ENCODE measurements around the gene MTG1. TPM values are rescaled to one million over a fixed set of nuclear protein-coding genes. Genes with fewer than 3 reads are reported as not detected.
"Not testable (repeated sequence)": the region's sequence is repeated elsewhere in the genome, so short reads cannot be mapped to it uniquely, and the experiment has no call there.

MTG1 gene
- total RNA-seq, 1 donor from 2014 or later = 65.2 TPM

DNA sequence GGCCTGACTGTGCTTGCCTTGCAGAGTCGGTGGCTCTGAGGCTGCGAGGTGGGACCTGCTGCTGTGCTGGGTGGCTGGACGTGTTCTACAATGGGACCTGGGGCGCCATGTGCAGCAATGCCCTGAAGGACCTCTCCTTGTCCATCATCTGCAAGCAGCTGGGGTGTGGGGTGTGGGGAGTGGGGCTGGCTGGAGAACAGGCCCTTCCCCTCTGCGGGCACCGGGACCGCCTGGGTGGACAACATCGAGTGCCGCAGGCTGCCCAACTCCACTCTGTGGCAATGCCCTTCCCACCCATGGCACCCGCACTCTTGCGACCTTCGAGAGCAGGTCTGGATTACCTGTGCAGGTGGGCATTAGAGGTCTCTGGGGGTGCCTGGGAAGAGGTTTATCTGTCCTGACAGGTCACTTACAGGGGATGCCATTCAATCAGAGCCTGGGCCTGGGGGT, 70.7 kb downstream of the MTG1 start:
- H3K4me3 Mint-ChIP-seq (ENCODE audit: unreplicated experiment) = no peak overlapping the region
- TF ChIP-seq, protein P1, sequence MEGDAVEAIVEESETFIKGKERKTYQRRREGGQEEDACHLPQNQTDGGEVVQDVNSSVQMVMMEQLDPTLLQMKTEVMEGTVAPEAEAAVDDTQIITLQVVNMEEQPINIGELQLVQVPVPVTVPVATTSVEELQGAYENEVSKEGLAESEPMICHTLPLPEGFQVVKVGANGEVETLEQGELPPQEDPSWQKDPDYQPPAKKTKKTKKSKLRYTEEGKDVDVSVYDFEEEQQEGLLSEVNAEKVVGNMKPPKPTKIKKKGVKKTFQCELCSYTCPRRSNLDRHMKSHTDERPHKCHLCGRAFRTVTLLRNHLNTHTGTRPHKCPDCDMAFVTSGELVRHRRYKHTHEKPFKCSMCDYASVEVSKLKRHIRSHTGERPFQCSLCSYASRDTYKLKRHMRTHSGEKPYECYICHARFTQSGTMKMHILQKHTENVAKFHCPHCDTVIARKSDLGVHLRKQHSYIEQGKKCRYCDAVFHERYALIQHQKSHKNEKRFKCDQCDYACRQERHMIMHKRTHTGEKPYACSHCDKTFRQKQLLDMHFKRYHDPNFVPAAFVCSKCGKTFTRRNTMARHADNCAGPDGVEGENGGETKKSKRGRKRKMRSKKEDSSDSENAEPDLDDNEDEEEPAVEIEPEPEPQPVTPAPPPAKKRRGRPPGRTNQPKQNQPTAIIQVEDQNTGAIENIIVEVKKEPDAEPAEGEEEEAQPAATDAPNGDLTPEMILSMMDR (IDR thresholded peaks at IDR 0.05) = no peak
- H3K9me3 Mint-ChIP-seq (ENCODE audit: unreplicated experiment) = peaks cover 13% of the 10 kb centered on the region
- no peaks in the 10 kb centered on the region for H3K4me1 Mint-ChIP-seq (ENCODE audit: unreplicated experiment)
- DNase-seq (ENCODE audit: extremely low spot score, unreplicated experiment) = peak; percentile 77
- H3K27ac Mint-ChIP-seq (ENCODE audit: unreplicated experiment) = no peak overlapping the region
- H3K27me3 Mint-ChIP-seq (ENCODE audit: unreplicated experiment) = no peaks in the 10 kb centered on the region
- peaks cover 14% of the 10 kb centered on the region for H3K36me3 Mint-ChIP-seq (ENCODE audit: unreplicated experiment)

DNA sequence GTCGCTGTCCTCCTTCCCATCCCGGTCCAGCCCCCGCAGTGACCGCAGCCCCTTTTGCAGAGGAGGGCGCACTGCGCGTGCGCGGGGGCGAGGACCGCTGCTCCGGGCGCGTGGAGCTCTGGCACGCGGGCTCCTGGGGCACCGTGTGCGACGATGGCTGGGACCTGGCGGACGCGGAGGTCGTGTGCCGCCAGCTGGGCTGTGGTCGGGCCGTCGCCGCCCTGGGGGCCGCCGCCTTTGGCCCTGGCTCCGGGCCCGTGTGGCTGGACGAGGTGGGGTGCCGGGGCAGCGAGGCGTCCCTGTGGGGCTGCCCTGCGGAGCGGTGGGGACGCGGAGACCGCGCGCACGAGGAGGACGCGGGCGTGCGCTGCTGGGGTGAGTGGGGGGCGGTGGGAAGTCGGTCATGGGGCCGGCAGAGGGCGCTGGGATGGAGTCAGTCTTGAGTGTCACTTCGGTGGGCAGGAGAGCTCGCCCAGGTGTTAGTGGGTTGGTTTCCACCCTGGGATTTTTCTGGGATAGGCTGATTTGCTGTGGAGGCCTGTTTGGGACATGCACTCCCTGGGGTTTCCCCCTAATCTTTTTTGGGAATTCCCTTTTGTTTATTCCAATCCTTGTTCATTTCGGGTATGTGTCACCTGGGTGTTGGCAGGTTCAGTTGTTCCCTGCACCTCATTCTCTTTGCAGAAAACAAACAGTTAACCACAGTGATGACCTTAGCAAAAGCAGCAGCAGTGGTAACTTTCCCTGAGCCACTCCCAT, 71.4 kb downstream of the MTG1 start:
- peaks cover 17% of the 10 kb centered on the region for H3K9me3 Mint-ChIP-seq (ENCODE audit: unreplicated experiment)
- DNase-seq (ENCODE audit: extremely low spot score, unreplicated experiment) = peak; percentile 82
- H3K27me3 Mint-ChIP-seq (ENCODE audit: unreplicated experiment) = no peaks in the 10 kb centered on the region
- H3K4me1 Mint-ChIP-seq (ENCODE audit: unreplicated experiment) = no peaks in the 10 kb centered on the region
- TF ChIP-seq, protein P1 (IDR thresholded peaks at IDR 0.05) = no peak
- peaks cover 16% of the 10 kb centered on the region for H3K36me3 Mint-ChIP-seq (ENCODE audit: unreplicated experiment)
- H3K27ac Mint-ChIP-seq (ENCODE audit: unreplicated experiment) = no peak overlapping the region
- H3K4me3 Mint-ChIP-seq (ENCODE audit: unreplicated experiment) = no peak overlapping the region

DNA sequence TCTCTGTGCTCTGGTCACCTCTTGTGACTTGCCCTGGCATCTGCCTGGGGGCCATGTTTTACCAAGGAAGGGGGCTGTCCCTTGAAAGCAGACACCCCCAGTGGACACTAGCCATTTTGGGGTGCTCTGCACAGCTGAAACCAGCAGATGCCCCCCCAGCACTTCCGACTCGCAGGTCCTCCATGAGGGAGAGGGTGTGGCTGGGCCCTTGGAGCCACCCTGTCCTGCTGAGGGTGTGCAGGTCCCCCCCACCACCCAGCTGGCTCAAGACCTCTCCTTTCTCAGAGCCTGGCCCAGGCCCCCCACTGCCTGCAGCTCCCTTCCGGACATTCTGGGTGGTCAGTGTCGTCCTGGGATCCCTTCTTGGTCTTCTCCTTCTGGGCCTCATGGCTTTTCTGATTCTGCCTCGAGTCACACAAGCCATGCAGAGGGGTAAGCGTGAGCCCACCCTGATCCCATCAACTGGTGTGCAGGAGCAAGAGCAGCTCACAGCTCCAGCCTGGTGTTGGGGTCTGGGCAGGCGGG, 72.1 kb downstream of the MTG1 start:
- H3K4me1 Mint-ChIP-seq (ENCODE audit: unreplicated experiment) = no peaks in the 10 kb centered on the region
- no peak overlapping the region for H3K27ac Mint-ChIP-seq (ENCODE audit: unreplicated experiment)
- peaks cover 16% of the 10 kb centered on the region for H3K36me3 Mint-ChIP-seq (ENCODE audit: unreplicated experiment)
- H3K9me3 Mint-ChIP-seq (ENCODE audit: unreplicated experiment) = peaks cover 17% of the 10 kb centered on the region
- peak; percentile 82 for DNase-seq (ENCODE audit: extremely low spot score, unreplicated experiment)
- H3K27me3 Mint-ChIP-seq (ENCODE audit: unreplicated experiment) = no peaks in the 10 kb centered on the region
- TF ChIP-seq, protein P1 (IDR thresholded peaks at IDR 0.05) = no peak
- no peak overlapping the region for H3K4me3 Mint-ChIP-seq (ENCODE audit: unreplicated experiment)

DNA sequence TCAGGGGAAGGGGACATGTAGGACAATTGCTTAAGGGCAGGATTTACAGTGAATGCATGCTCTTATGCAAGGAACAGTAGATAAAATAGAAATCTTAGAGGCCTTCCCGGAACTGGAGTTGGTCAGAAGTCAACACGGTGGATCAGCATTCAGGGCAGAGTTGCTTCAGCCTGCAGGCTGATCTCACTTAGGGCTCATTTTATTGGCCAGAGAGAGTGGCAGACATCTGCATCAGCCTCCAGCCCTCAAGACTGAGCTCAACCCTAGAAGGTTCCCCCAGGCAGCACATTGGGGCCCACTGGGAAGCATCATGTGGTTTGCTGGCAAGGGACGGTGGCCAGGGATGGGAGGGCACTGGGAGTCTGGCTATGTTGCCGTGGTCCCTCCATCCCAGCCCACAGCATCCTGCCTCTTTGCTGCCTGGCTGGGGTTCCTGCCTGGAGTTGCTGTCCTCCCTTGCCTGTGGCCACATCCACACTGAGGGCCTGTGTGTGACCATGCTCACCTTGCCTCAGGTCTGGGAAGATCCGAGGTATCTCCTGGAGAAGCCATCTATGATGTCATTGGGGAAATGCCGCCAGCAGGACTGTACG, 72.8 kb downstream of the MTG1 start:
- Mint-ChIP-seq H3K4me1 (ENCODE audit: unreplicated experiment) (no peaks in the 10 kb centered on the region), H3K9me3 (ENCODE audit: unreplicated experiment) (peaks cover 21% of the 10 kb centered on the region), H3K27ac (ENCODE audit: unreplicated experiment) (no peak overlapping the region), H3K4me3 (ENCODE audit: unreplicated experiment) (no peak overlapping the region), H3K36me3 (ENCODE audit: unreplicated experiment) (peaks cover 16% of the 10 kb centered on the region), H3K27me3 (ENCODE audit: unreplicated experiment) (no peaks in the 10 kb centered on the region)
- DNase-seq (ENCODE audit: extremely low spot score, unreplicated experiment) = no peak
- TF ChIP-seq, protein P1 (IDR thresholded peaks at IDR 0.05) = no peak

DNA sequence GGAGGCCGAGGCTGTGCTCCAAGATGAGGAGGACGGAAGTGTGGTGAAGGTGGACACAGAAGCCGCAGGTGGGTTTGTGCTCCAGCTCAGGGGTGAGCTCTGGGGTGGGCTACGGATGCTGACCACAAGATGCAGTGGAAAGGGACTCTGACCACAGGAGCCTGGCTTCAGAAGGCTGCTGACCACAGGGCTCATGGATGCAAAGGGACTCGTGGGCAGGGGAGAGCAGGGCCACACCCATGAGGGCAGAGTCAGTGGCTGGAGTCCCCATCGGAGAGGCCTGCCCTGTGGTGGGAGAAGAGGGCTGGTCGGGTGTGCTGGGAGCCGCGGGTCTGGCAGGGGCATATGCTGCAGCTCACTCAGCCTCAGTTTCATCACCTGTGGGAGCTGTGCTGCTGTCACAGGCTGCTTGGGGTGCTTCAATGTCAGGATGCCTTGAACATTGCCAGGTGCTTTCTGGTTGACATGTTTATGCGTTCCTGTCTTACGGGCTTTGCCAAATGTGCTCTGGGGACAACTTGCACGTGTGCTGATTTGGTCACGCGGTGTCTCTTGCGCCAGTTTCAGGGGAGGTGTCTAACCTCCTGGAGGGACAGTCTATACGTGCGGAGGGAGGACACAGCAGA, 73.4 kb downstream of the MTG1 start:
- no peaks in the 10 kb centered on the region for H3K27me3 Mint-ChIP-seq (ENCODE audit: unreplicated experiment)
- TF ChIP-seq, protein P1 (IDR thresholded peaks at IDR 0.05) = no peak
- H3K9me3 Mint-ChIP-seq (ENCODE audit: unreplicated experiment) = peaks cover 21% of the 10 kb centered on the region
- H3K27ac Mint-ChIP-seq (ENCODE audit: unreplicated experiment) = no peak overlapping the region
- DNase-seq (ENCODE audit: extremely low spot score, unreplicated experiment) = peak; percentile 81
- no peaks in the 10 kb centered on the region for H3K4me1 Mint-ChIP-seq (ENCODE audit: unreplicated experiment)
- H3K4me3 Mint-ChIP-seq (ENCODE audit: unreplicated experiment) = no peak overlapping the region
- H3K36me3 Mint-ChIP-seq (ENCODE audit: unreplicated experiment) = peaks cover 16% of the 10 kb centered on the region

DNA sequence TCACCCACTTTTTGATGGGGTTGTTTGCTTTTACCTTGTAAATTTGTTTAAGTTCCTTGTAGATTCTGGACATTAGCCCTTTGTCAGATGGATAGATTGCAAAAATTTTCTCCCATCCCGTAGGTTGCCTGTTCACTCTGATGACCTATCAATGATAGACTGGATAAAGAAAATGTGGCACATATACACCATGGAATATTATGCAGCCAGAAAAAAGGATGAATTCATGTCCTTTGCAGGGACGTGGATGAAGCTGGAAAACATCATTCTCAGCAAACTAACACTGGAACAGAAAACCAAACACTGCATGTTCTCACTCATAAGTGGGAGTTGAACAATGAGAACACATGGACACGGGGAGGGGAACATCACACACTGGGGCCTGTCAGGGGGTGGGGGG, 75.2 kb downstream of the MTG1 start:
- not testable (repeated sequence) for H3K27me3 Mint-ChIP-seq (ENCODE audit: unreplicated experiment); DNase-seq (ENCODE audit: extremely low spot score, unreplicated experiment); H3K4me3 Mint-ChIP-seq (ENCODE audit: unreplicated experiment); H3K4me1 Mint-ChIP-seq (ENCODE audit: unreplicated experiment); H3K27ac Mint-ChIP-seq (ENCODE audit: unreplicated experiment)
- peaks cover 13% of the 10 kb centered on the region for H3K9me3 Mint-ChIP-seq (ENCODE audit: unreplicated experiment)
- peaks cover 16% of the 10 kb centered on the region for H3K36me3 Mint-ChIP-seq (ENCODE audit: unreplicated experiment)

Data from osteocyte (in vitro differentiated cells).